DMS53 (cell line): ENCODE data around the gene USP9X.
A peak's percentile ranks its signal among the peaks of the same experiment; 100 is the strongest.
"Not testable (repeated sequence)": the region's sequence is repeated elsewhere in the genome, so short reads cannot be mapped to it uniquely, and the experiment has no call there.

Experiments
- DNase-seq: peaks from one replicate; lab custom pipeline; 2025; lab: John Stamatoyannopoulos, UW

The USP9X gene

GRCh38 chrX:41128955-41129354 is 43.7 kb downstream of the USP9X start:
- no peak for DNase-seq

- DNase-seq = no peak
Observed at GRCh38 chrX:41131766-41132165, 46.5 kb downstream of the USP9X start.

- no peak for DNase-seq
Observed at GRCh38 chrX:41133551-41133950, 48.3 kb downstream of the USP9X start.

- peak; percentile 45 for DNase-seq
Observed at GRCh38 chrX:41137589-41137988, 52.3 kb downstream of the USP9X start.

- DNase-seq = no peak
Observed at GRCh38 chrX:41142130-41142910, 57.1 kb downstream of the USP9X start.

GRCh38 chrX:41144873-41145272 is 59.6 kb downstream of the USP9X start:
- DNase-seq = no peak

- no peak for DNase-seq
Observed at GRCh38 chrX:41145920-41146608, 60.8 kb downstream of the USP9X start.

- DNase-seq = no peak
Observed at GRCh38 chrX:41148553-41148952, 63.3 kb downstream of the USP9X start.

- DNase-seq = no peak
Observed at GRCh38 chrX:41150043-41150442, 64.8 kb downstream of the USP9X start.

- DNase-seq = not testable (repeated sequence)
Observed at GRCh38 chrX:41151726-41152125, 66.5 kb downstream of the USP9X start.

GRCh38 chrX:41152221-41152620 is 67.0 kb downstream of the USP9X start:
- no peak for DNase-seq

- no peak for DNase-seq
Observed at GRCh38 chrX:41153448-41153847, 68.2 kb downstream of the USP9X start.

GRCh38 chrX:41153957-41154356 is 68.7 kb downstream of the USP9X start:
- DNase-seq = no peak

GRCh38 chrX:41164449-41164848 is 79.2 kb downstream of the USP9X start:
- peak; percentile 3 for DNase-seq

GRCh38 chrX:41167888-41168287 is 82.6 kb downstream of the USP9X start:
- no peak for DNase-seq

- no peak for DNase-seq
Observed at GRCh38 chrX:41176263-41176662, 91.0 kb downstream of the USP9X start.

GRCh38 chrX:41177297-41177696 is 92.1 kb downstream of the USP9X start:
- no peak for DNase-seq

GRCh38 chrX:41178201-41178600 is 93.0 kb downstream of the USP9X start:
- DNase-seq = no peak

- peak; percentile 75 for DNase-seq
Observed at GRCh38 chrX:41180194-41180908, 95.1 kb downstream of the USP9X start.

- no peak for DNase-seq
Observed at GRCh38 chrX:41184312-41184711, 99.1 kb downstream of the USP9X start.

- DNase-seq = not testable (repeated sequence)
Observed at GRCh38 chrX:41186946-41187345, 101.7 kb downstream of the USP9X start.

- DNase-seq = no peak
Observed at GRCh38 chrX:41189156-41189555, 103.9 kb downstream of the USP9X start.

- DNase-seq = no peak
Observed at GRCh38 chrX:41192880-41193279, 107.6 kb downstream of the USP9X start.
